Vagina (tissue), 2 donors: ENCODE measurements around the gene BHLHA9.

ENCODE experiments used
- POLR2A ChIP-seq, 2 donors: fragments of 450-650 bp; IDR thresholded peaks; one replicate each; pipeline ENCODE4 v1.6.1; 2017; ENCODE audit warnings: antibody characterized with exemption in 2 of 2, mild to moderate bottlenecking in 2 of 2, moderate library complexity in 2 of 2
- POLR2AphosphoS5 ChIP-seq, 2 donors: sonication (generic); formaldehyde crosslinking; IDR thresholded peaks; one replicate each; pipeline ENCODE4 v1.9.0; 2017; ENCODE audit warnings: antibody characterized with exemption in 2 of 2, mild to moderate bottlenecking in 2 of 2, low read depth in 1 of 2; ENCODE audit not compliant: insufficient read depth in 1 of 2
- TF ChIP-seq, protein P1 (sequence below), 3 experiments: fragments of 450-650 bp in 2 of 3; fragments of 200-600 bp in 1 of 3; sonication (generic) in 1 of 3; IDR thresholded peaks; one replicate each; pipeline ENCODE4 v1.5.1; 2017 to 2019; ENCODE audit warnings: antibody characterized with exemption in 3 of 3, mild to moderate bottlenecking in 2 of 3, moderate library complexity in 2 of 3

DNA sequence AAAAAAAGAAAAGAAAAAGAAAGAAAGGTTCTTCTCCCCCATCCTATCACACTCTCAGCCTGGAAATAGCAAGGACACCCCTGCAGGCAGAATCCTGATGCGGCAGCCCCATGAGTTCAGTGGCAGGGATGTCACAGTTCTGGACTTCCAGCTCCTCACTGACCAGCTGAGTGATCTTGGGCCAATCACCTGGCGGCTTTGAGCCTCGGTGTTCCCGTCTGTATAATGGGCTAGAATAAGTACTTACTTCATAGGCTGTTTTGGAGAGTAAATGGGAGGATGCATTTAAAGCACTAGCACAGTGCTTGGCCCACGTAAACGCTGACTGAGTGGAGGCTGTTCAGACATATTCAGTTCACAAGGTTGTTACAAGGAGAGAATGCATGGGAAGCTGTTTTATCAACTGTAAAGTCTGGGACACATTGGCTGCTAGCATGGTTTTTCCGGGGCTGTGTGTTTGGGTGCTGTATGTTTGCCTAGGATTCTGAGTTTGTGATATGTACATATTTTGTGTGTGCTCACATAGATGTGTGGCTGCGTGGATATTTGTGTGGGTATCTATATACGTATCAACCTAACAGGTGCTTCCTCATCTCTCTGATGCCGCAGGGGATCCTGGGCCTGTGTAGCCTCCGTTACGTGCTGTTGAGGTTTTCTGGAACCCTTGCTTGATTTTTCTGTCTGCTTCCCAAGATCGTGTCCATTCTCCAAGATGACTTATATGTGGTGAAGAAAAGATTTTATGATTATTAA, 3.4 kb downstream of the BHLHA9 start:
- TF ChIP-seq, protein P1, sequence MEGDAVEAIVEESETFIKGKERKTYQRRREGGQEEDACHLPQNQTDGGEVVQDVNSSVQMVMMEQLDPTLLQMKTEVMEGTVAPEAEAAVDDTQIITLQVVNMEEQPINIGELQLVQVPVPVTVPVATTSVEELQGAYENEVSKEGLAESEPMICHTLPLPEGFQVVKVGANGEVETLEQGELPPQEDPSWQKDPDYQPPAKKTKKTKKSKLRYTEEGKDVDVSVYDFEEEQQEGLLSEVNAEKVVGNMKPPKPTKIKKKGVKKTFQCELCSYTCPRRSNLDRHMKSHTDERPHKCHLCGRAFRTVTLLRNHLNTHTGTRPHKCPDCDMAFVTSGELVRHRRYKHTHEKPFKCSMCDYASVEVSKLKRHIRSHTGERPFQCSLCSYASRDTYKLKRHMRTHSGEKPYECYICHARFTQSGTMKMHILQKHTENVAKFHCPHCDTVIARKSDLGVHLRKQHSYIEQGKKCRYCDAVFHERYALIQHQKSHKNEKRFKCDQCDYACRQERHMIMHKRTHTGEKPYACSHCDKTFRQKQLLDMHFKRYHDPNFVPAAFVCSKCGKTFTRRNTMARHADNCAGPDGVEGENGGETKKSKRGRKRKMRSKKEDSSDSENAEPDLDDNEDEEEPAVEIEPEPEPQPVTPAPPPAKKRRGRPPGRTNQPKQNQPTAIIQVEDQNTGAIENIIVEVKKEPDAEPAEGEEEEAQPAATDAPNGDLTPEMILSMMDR (IDR thresholded peaks at IDR 0.05), result no peak
- TF ChIP-seq POLR2A (IDR thresholded peaks at IDR 0.05) (no peak), POLR2AphosphoS5 (IDR thresholded peaks at IDR 0.05; ENCODE audit: insufficient read depth in 1 of 2, low read depth in 1 of 2) (no peak)
